Measurements from ENCODE around the gene OR2T34.
"Not testable (repeated sequence)": the region's sequence is repeated elsewhere in the genome, so short reads cannot be mapped to it uniquely, and the experiment has no call there.

OR2T34 gene, protein sequence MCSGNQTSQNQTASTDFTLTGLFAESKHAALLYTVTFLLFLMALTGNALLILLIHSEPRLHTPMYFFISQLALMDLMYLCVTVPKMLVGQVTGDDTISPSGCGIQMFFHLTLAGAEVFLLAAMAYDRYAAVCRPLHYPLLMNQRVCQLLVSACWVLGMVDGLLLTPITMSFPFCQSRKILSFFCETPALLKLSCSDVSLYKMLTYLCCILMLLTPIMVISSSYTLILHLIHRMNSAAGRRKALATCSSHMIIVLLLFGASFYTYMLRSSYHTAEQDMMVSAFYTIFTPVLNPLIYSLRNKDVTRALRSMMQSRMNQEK

DNA sequence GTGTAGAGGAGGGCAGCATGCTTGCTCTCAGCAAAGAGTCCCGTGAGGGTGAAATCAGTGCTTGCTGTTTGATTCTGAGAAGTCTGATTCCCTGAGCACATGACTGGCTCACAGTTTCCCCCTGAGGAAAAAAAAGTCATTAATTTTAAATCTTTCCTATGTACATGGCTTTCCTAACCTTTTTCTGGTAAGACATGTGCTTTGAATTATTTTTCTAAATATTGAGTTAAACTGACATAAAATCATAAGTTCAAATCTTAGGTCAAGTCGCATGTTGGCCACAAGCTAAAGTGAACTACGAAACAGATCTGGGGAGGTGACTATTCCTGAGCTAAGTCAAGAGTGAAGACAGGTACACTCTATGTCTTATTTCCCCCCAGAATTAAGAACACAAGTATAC lies at the start of gene OR2T34:
TSS of gene OR2T34 (minus strand) at position 101 of the 400 bp plus-strand sequence. CDS start at position 101, 0 bp downstream.
- H3K9me3 Mint-ChIP-seq = peaks cover 52% of the 10 kb centered on the region
- not testable (repeated sequence) for DNase-seq; H3K27ac Mint-ChIP-seq; H3K27me3 Mint-ChIP-seq (ENCODE audit: low read depth, poor library complexity); H3K36me3 Mint-ChIP-seq (ENCODE audit: low read depth); H3K4me3 Mint-ChIP-seq; H3K4me1 Mint-ChIP-seq

DNA sequence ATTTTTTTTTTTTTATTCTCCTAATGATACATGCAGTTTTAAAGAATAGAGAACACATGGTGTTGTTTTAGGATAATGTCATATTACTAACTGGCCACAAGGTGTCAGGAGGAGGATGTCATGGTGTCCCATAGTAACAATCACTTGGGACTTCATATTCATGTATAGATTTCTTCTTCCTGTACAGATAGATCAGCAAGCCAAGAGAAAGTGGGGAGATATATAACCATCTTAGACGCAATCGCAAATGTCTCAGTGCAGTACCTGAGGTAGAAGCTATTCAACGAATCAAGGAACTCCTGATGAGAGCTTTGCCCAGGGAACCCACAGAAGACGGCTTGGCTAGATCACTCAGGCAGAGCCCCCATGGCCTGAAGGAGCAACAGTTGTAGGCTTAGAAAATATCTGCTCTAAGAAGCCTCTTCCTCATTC lies 48.0 kb upstream of the OR2T34 start:
- TF ChIP-seq, protein P1, sequence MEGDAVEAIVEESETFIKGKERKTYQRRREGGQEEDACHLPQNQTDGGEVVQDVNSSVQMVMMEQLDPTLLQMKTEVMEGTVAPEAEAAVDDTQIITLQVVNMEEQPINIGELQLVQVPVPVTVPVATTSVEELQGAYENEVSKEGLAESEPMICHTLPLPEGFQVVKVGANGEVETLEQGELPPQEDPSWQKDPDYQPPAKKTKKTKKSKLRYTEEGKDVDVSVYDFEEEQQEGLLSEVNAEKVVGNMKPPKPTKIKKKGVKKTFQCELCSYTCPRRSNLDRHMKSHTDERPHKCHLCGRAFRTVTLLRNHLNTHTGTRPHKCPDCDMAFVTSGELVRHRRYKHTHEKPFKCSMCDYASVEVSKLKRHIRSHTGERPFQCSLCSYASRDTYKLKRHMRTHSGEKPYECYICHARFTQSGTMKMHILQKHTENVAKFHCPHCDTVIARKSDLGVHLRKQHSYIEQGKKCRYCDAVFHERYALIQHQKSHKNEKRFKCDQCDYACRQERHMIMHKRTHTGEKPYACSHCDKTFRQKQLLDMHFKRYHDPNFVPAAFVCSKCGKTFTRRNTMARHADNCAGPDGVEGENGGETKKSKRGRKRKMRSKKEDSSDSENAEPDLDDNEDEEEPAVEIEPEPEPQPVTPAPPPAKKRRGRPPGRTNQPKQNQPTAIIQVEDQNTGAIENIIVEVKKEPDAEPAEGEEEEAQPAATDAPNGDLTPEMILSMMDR (IDR thresholded peaks at IDR 0.05) = peak; percentile 15
- Mint-ChIP-seq H3K4me3 (no peak overlapping the region), H3K27me3 (ENCODE audit: low read depth, poor library complexity) (no peaks in the 10 kb centered on the region), H3K9me3 (peaks cover 42% of the 10 kb centered on the region), H3K36me3 (ENCODE audit: low read depth) (no peaks in the 10 kb centered on the region), H3K4me1 (no peaks in the 10 kb centered on the region), H3K27ac (no peak overlapping the region)
- no peak for DNase-seq

DNA sequence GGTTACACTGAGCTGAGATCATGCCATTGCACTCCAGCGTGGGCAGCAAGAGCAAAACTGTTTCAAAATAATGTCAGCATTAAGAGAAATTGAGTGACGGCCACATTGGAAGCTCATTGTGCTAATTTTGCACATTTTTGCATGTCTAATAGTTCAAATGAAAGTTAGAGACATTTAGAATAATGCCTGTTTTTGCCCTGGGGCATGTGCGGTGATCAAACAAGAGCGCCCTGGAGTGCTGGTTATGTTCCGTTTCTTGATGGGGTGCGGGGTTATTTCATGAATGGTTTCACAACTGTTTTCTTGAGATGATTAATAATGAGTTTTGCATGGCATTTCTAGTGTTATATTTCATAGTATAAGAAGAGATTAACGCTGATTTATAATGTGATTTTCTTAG lies 47.2 kb upstream of the OR2T34 start:
- peaks cover 48% of the 10 kb centered on the region for H3K9me3 Mint-ChIP-seq
- H3K36me3 Mint-ChIP-seq (ENCODE audit: low read depth) = no peaks in the 10 kb centered on the region
- no peak overlapping the region for H3K27ac Mint-ChIP-seq
- H3K4me3 Mint-ChIP-seq = no peak overlapping the region
- H3K4me1 Mint-ChIP-seq = no peaks in the 10 kb centered on the region
- no peaks in the 10 kb centered on the region for H3K27me3 Mint-ChIP-seq (ENCODE audit: low read depth, poor library complexity)
- TF ChIP-seq, protein P1 (IDR thresholded peaks at IDR 0.05) = no peak
- no peak for DNase-seq

DNA sequence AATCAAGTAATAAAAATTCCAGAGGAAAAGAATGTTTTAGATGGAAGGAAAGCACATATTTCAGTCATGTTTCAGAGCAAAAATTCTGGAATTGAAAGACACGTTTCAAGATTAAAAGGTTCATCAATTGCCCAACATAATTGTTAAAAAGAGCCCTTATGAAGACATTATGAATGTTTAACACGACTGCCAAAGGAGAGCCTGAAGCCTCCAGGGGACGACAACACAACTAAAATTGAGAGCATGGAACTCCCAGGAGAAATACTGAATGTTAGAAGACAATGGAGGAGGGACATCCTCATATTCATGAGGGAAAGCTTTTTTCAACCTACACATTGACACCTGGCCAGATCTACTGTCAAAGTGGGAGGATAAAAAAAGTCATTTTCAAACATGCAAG lies 44.3 kb upstream of the OR2T34 start:
- TF ChIP-seq, protein P1 (IDR thresholded peaks at IDR 0.05) = no peak
- H3K27me3 Mint-ChIP-seq (ENCODE audit: low read depth, poor library complexity) = no peaks in the 10 kb centered on the region
- H3K4me3 Mint-ChIP-seq = no peak overlapping the region
- peaks cover 76% of the 10 kb centered on the region for H3K9me3 Mint-ChIP-seq
- H3K36me3 Mint-ChIP-seq (ENCODE audit: low read depth) = no peaks in the 10 kb centered on the region
- no peak overlapping the region for H3K27ac Mint-ChIP-seq
- DNase-seq = no peak
- no peaks in the 10 kb centered on the region for H3K4me1 Mint-ChIP-seq

DNA sequence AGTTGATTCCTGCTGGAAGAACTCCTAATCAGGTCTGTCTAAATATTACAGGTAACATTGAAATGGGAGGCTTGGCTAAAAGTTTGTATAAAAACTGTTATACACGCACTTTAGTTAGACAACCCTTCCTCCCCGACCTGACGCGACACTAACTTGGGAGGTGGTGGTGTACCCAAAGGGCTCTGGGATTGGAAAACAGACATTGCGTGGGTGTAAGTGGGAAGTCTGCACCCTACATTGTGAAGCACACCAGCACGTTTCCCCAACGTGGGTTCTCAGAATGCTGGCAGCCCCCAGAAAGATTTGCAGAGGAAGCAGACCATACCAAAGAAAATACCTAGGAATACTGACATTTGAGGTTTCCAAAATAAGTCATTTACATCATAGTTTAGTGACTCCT lies 43.6 kb upstream of the OR2T34 start:
- Mint-ChIP-seq H3K27me3 (ENCODE audit: low read depth, poor library complexity) (no peaks in the 10 kb centered on the region), H3K27ac (no peak overlapping the region), H3K4me1 (no peaks in the 10 kb centered on the region), H3K9me3 (peaks cover 82% of the 10 kb centered on the region), H3K36me3 (ENCODE audit: low read depth) (no peaks in the 10 kb centered on the region), H3K4me3 (no peak overlapping the region)
- DNase-seq = no peak
- TF ChIP-seq, protein P1 (IDR thresholded peaks at IDR 0.05) = no peak

DNA sequence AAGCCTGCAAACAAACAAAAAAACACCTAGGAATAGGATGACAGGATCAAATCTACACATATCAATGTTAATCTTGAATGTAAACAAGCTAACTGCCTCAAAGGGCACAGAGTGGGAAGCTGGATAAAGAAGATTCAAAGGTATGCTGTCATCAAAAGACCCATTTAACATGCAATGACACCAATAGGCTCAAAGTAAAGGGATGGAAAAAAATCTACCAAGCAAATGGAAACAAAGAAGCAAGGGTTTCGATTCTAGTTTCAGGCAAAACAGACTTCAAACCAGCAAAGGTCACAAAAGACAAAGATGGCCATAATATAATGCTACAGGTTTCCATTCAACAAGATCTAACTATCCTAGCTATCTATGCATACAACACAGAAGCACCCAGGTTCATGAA lies 39.2 kb upstream of the OR2T34 start:
- no peak for DNase-seq
- Mint-ChIP-seq H3K9me3 (peaks cover 77% of the 10 kb centered on the region), H3K4me1 (no peaks in the 10 kb centered on the region), H3K27me3 (ENCODE audit: low read depth, poor library complexity) (no peaks in the 10 kb centered on the region), H3K4me3 (no peak overlapping the region), H3K27ac (no peak overlapping the region), H3K36me3 (ENCODE audit: low read depth) (no peaks in the 10 kb centered on the region)
- TF ChIP-seq, protein P1 (IDR thresholded peaks at IDR 0.05) = no peak

Data from nephron progenitor cell (in vitro differentiated cells).